GM12801 (cell line): ENCODE results near the gene HYAL3.

Experiments used
- TF ChIP-seq, protein P1 (sequence below): IDR thresholded peaks from one replicate; pipeline ENCODE4 v1.5.1; 2011; ENCODE audit warnings: control low read depth; ENCODE audit not compliant: insufficient read length; ENCODE audit errors: extremely low read depth

HYAL3 gene

DNA sequence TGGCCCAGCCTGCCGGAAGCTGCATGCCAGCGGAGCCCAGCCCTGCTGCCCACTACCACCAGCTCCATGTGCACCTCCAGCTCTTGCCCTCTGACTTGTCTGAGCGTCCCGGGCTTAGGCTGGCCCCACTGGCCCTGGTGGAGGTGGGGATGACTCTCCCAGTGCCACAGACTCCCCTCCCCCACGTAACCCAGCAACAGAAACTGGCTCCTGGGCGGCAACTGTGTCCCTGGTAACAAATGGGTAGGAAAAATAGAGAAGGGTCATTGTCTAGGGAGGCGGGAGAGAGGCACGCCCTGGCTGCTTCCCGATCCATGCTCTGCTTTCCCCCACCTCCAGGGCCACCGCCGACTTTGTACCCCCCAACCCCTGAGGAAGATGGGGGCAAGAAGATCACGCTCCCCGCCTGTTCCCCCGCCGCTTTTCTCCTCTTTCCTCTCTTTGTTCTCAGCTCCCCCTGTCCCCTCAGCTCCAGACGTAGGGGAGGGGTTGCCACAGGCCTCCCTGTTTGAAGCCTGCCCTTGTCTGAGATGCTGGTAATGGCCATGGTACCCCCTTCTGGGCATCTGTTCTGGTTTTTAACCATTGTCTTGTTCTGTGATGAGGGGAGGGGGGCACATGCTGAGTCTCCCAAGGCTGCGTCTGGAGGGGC, 41.0 kb downstream of the HYAL3 start:
- TF ChIP-seq, protein P1, sequence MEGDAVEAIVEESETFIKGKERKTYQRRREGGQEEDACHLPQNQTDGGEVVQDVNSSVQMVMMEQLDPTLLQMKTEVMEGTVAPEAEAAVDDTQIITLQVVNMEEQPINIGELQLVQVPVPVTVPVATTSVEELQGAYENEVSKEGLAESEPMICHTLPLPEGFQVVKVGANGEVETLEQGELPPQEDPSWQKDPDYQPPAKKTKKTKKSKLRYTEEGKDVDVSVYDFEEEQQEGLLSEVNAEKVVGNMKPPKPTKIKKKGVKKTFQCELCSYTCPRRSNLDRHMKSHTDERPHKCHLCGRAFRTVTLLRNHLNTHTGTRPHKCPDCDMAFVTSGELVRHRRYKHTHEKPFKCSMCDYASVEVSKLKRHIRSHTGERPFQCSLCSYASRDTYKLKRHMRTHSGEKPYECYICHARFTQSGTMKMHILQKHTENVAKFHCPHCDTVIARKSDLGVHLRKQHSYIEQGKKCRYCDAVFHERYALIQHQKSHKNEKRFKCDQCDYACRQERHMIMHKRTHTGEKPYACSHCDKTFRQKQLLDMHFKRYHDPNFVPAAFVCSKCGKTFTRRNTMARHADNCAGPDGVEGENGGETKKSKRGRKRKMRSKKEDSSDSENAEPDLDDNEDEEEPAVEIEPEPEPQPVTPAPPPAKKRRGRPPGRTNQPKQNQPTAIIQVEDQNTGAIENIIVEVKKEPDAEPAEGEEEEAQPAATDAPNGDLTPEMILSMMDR, result no peak

DNA sequence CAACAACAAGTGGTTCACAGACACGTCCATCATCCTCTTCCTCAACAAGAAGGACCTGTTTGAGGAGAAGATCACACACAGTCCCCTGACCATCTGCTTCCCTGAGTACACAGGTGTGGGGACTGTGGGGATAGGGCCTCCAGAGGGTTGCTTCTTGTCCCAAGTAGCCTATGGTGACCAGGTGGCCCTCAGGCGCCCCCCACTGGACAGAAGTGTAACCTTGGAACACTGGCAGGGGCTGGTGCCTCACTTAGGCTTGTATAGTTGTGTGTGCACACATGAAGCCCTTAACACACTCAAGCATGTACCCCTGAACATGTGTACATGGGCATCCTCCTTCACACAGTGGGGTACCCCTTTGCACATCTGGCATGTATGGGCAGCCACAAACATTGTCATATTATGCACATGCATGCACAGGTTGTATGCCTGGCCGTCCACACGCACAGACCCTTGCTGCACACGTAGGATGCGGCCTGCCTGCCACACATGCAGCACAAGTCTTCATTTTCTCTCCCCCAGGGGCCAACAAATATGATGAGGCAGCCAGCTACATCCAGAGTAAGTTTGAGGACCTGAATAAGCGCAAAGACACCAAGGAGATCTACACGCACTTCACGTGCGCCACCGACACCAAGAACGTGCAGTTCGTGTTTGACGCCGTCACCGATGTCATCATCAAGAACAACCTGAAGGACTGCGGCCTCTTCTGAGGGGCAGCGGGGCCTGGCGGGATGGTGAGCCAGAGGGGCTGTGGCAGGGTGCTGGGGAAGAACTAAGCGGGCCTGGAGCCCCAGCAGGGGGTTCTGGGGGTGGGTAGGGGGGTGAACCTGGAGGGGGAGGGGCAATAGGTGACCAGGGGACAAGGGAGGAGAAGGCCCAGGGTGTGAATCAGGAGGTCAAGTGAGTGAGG, 42.0 kb downstream of the HYAL3 start:
- TF ChIP-seq, protein P1, result no peak

DNA sequence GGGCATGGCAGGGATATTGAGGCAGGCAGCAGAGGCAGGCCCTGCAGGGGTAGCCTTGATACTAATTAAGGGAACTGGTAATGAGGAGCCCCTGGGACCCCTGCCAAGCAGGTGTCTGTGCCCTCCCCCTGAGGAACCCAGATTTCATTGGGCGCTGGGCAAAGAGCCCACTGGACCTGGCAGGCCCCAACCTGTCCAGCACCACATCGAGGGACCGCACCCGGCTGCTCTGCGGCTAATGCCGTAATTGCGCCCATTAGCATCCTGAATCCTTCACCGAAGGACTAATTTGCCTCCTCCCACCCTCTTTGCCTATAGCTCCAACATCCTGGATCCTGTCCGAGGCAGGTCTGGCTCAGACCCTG, 44.0 kb downstream of the HYAL3 start:
- TF ChIP-seq, protein P1, result no peak

DNA sequence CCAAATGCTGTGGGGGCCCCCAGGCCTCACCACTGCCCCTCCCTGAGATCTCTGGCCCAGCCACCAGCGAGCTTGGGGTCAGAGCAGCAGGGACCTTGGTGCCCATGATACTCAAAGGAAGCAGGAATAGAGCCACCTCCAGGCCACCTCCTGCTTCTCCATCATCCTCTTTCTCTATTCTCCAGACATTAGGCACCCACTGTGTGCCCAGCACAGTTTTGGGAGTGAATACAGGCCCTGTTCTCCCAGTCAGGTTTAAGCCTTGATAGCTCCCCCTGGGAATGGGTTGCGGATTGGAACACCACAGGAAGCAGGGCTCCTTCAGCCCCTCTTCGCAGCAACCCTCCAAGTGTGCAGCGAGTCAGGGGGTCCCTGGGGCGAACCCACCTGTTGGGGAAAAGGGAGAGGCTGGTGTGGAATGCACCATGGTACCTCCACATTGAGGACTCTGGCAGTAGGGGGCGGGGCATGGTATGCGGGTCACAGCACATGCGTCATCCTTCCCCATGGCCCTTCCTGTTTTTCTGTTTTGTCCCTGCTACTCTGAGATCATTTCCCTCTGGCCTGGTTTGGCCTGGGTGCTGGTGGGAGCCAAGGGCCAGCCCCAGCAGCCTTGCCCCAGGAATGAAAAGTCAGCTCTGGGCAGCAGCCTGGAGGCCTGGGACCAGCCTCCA, 44.5 kb downstream of the HYAL3 start:
- TF ChIP-seq, protein P1, result no peak

DNA sequence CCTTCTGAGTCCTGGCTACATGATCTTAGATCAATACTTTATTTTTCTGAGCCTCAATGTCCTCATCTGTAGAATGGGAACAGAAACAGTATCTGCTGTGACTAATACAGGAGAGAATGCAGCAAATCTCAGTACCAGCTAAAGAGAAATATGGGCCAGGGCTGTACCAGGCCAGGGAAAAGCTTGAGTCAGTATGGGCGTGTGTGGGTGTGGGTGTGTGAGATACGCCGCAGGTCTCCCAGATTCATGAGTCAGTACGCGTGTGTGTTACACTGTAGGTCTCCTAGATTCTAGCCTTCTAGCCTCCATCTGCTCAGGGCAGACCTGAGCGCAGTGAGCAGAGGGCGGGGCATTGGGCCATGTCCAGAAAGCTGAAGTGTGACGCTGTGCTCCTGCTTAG, 48.0 kb downstream of the HYAL3 start:
- TF ChIP-seq, protein P1, result no peak

DNA sequence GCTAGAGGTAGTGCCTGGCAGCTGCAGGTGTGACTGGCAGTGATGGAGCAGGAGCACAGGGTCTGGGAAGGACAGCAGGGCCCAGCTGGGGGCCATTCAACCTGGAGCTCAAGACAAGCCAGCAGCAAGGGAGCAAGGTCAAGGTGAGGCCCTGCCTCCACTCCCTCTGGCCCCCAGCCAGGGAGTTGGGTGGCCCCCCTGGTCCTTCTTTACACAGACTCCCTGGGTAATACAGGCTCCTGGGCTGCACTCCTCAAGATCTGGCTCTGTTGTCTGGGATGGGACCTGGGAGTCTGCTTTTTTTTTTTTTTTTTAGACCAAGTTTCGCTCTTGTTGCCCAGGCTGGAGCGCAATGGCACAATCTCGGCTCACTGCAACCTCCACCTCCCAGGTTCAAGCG, 48.7 kb downstream of the HYAL3 start:
- TF ChIP-seq, protein P1, result no peak

DNA sequence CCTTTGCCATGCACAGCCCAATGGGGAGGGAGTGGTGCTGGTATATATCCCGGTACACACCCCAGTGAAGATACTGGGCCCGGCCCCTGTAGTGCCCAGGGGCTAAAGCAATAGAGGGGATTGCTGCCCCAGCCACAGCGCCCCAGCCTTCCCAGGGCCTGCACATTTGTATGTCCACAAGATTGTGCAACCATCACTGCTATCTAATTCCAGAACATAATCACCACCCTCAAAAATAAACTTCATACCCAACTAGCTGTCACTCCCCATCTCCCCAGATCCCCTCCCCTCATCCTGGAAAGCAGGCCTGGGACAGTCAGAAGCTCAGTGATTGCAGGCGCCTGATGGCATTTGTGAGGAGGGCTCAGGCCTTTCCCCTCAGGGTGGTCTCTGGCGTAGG, 49.7 kb downstream of the HYAL3 start:
- TF ChIP-seq, protein P1, result no peak
